Right lobe of liver (tissue), 4 donors: ENCODE data around the gene C9orf72.

Source experiments
- POLR2A ChIP-seq: fragments of 450-650 bp; IDR thresholded peaks from one replicate; pipeline ENCODE4 v1.6.1; 2017; ENCODE audit warnings: antibody characterized with exemption, mild to moderate bottlenecking
- TF ChIP-seq, protein P1 (sequence below), 4 donors: fragments of 200-600 bp in 3 of 4; fragments of 450-650 bp in 1 of 4; IDR thresholded peaks; one replicate each; pipeline versions ENCODE4 v1.5.1 to v1.8.0; 2016 to 2022; ENCODE audit warnings: antibody characterized with exemption in 4 of 4, mild to moderate bottlenecking in 2 of 4
- donor health status: DM: no; HTN: no; CAD: no.
- donor health status: DM: no; HTN: no; CAD: no.
- donor health status: DM: no; HTN: yes; CAD: no.

DNA sequence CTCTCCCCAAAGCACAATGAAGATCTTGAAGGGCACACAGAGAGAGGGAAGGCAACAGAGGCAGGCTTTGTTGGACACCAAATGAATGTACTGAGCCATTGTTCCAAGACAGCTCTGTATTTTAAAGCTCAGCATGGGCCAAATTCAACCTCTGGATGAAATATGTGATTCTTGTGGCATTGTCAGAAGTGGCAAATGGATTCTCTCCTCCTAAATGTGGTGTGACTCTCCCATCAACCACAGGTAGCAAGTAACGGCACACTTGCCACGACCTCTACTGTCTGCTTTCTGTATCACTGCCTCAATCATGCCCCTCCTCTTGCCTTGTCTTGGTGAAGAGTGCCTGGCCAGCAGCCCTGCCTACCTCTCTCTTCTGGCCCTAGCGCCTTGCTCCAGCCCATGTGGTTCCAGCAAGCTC, 37.6 kb downstream of the C9orf72 start:
- no peak for TF ChIP-seq POLR2A
- TF ChIP-seq, protein P1, sequence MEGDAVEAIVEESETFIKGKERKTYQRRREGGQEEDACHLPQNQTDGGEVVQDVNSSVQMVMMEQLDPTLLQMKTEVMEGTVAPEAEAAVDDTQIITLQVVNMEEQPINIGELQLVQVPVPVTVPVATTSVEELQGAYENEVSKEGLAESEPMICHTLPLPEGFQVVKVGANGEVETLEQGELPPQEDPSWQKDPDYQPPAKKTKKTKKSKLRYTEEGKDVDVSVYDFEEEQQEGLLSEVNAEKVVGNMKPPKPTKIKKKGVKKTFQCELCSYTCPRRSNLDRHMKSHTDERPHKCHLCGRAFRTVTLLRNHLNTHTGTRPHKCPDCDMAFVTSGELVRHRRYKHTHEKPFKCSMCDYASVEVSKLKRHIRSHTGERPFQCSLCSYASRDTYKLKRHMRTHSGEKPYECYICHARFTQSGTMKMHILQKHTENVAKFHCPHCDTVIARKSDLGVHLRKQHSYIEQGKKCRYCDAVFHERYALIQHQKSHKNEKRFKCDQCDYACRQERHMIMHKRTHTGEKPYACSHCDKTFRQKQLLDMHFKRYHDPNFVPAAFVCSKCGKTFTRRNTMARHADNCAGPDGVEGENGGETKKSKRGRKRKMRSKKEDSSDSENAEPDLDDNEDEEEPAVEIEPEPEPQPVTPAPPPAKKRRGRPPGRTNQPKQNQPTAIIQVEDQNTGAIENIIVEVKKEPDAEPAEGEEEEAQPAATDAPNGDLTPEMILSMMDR (IDR thresholded peaks at IDR 0.05), result no peak
